AG10803 (cell line): ENCODE measurements around the gene SLC22A7.

Experiments used
- DNase-seq: peaks from one replicate; pipeline ENCODE4 v3.0.0; 2010; ENCODE audit warnings: low read depth
- H3K4me3 ChIP-seq: 2 replicates; pipeline ENCODE4 v1.5.1; 2011; ENCODE audit warnings: mild to moderate bottlenecking, low read length, control low read depth
- CTCF ChIP-seq: conservative IDR thresholded peaks from 2 replicates; pipeline ENCODE4 v1.5.1; 2011; ENCODE audit warnings: mild to moderate bottlenecking, low read length, control low read depth, inconsistent platforms

SLC22A7 gene

GRCh38 chr6:43290339-43290904 is 7.6 kb upstream of the SLC22A7 start:
- TF ChIP-seq CTCF = no peak
- no peak for DNase-seq
- no peak overlapping the region for H3K4me3 ChIP-seq

GRCh38 chr6:43290905-43291355 is 7.1 kb upstream of the SLC22A7 start:
- no peak for TF ChIP-seq CTCF
- no peak for DNase-seq
- no peak overlapping the region for H3K4me3 ChIP-seq

- DNase-seq = no peak
- TF ChIP-seq CTCF = no peak
- H3K4me3 ChIP-seq = no peak overlapping the region
Observed at GRCh38 chr6:43291708-43292107, 6.4 kb upstream of the SLC22A7 start.

- no peak for DNase-seq
- no peak for TF ChIP-seq CTCF
- no peak overlapping the region for H3K4me3 ChIP-seq
Observed at GRCh38 chr6:43292341-43292740, 5.7 kb upstream of the SLC22A7 start.

GRCh38 chr6:43292763-43293318 is 5.2 kb upstream of the SLC22A7 start:
- H3K4me3 ChIP-seq = no peak overlapping the region
- no peak for DNase-seq
- no peak for TF ChIP-seq CTCF

GRCh38 chr6:43293698-43294097 is 4.4 kb upstream of the SLC22A7 start:
- DNase-seq = no peak
- no peak overlapping the region for H3K4me3 ChIP-seq
- TF ChIP-seq CTCF = no peak

GRCh38 chr6:43294536-43294935 is 3.5 kb upstream of the SLC22A7 start:
- no peak for DNase-seq
- no peak for TF ChIP-seq CTCF

More at GRCh38 chr6:43294536-43294935, 3.5 kb upstream of the SLC22A7 start:
- H3K4me3 ChIP-seq = no peak overlapping the region
